Suprapubic skin (tissue), 4 donors: ENCODE results near the gene MYO7A.

Source experiments
- CTCF ChIP-seq, 2 donors: fragments of 200-600 bp in 1 of 2; fragments of 450-650 bp in 1 of 2; sonication (generic) in 1 of 2; IDR thresholded peaks; one replicate each; pipeline ENCODE4 v1.5.1; 2016 to 2019; ENCODE audit warnings: antibody characterized with exemption in 2 of 2, mild to moderate bottlenecking in 1 of 2, moderate library complexity in 1 of 2
- EP300 ChIP-seq: sonication (generic); formaldehyde crosslinking; IDR thresholded peaks from one replicate; pipeline ENCODE4 v1.6.1; 2017; ENCODE audit warnings: antibody characterized with exemption
- POLR2A ChIP-seq, 2 donors: fragments of 450-650 bp; IDR thresholded peaks; one replicate each; pipeline ENCODE4 v1.6.1; 2017; ENCODE audit warnings: antibody characterized with exemption in 2 of 2, mild to moderate bottlenecking in 2 of 2, moderate library complexity in 2 of 2
- POLR2AphosphoS5 ChIP-seq, 3 donors: sonication (generic); formaldehyde crosslinking; IDR thresholded peaks; one replicate each; pipeline ENCODE4 v1.6.1; 2017; ENCODE audit warnings: antibody characterized with exemption in 3 of 3

- TF ChIP-seq CTCF (IDR thresholded peaks at IDR 0.05) (no peak), EP300 (no peak), POLR2A (IDR thresholded peaks at IDR 0.05) (no peak), POLR2AphosphoS5 (IDR thresholded peaks at IDR 0.05) (no peak)
Observed at GRCh38 chr11:77179681-77180080, 51.6 kb downstream of the MYO7A start.
